ENCODE results near the gene REXO1.

- no peak for TF ChIP-seq CTCF (IDR thresholded peaks at IDR 0.05)
- no peak for TF ChIP-seq NPAS2 (CRISPR knock-in tag; IDR thresholded peaks at IDR 0.05; ENCODE audit: borderline replicate concordance)
- no peak for TF ChIP-seq JUNB (IDR thresholded peaks at IDR 0.05)
- TF ChIP-seq RFX5 (IDR thresholded peaks at IDR 0.05), result no peak
Measured at GRCh38 chr19:1844513-1845124, 3.7 kb downstream of the REXO1 start.

Data from A549 (cell line).